ENCODE results near the gene SH3RF2. TPM values are rescaled to one million over a fixed set of nuclear protein-coding genes. Genes with fewer than 3 reads are reported as not detected.

Gene SH3RF2
- total RNA-seq, 4 donors from 2014 or later, result 67.9 to 172 (median 96.3) TPM

- H3K9me3 ChIP-seq, result no peaks in the 10 kb centered on the region
- H3K36me3 ChIP-seq, result no peaks in the 10 kb centered on the region
- in situ Hi-C loops (cut with MboI; ENCODE audit: low pct_ligation_motif_present in 1 of 4, low pct_unique_long_range_greater_than_20kb in 1 of 4, low sequenced_read_pairs in 3 of 4) (no loop called here), intact Hi-C loops (cut with DNase I; ENCODE audit: low total_unique reads) (no loop called here)
- peak overlapping the region in 3 of 4 donors; percentile 4 to 66 (median 10) for H3K27ac ChIP-seq
- DNase-seq, result no peak
- H3K27me3 ChIP-seq, result no peaks in the 10 kb centered on the region
- H3K4me3 ChIP-seq, result no peak overlapping the region
- peaks cover 0 to 54% (median 11%) of the 10 kb centered on the region in 4 donors for H3K4me1 ChIP-seq
- WGBS, 2 donors (ENCODE audit: low coverage in 1 of 2), result 86 to 89% methylated on average over 1 to 2 of the region's 2 CpGs
- TF ChIP-seq EP300 (IDR thresholded peaks at IDR 0.05; ENCODE audit: low read depth), result no peak
- no peak for TF ChIP-seq POLR2AphosphoS5 (IDR thresholded peaks at IDR 0.05)
- TF ChIP-seq POLR2A (IDR thresholded peaks at IDR 0.05), result no peak
- no peak for TF ChIP-seq CTCF (IDR thresholded peaks at IDR 0.05)
Measured at GRCh38 chr5:145945620-145946111, 9.3 kb downstream of the SH3RF2 start.

GRCh38 chr5:145946112-145946861, 9.9 kb downstream of the SH3RF2 start:
- DNase-seq, result no peak

DNA sequence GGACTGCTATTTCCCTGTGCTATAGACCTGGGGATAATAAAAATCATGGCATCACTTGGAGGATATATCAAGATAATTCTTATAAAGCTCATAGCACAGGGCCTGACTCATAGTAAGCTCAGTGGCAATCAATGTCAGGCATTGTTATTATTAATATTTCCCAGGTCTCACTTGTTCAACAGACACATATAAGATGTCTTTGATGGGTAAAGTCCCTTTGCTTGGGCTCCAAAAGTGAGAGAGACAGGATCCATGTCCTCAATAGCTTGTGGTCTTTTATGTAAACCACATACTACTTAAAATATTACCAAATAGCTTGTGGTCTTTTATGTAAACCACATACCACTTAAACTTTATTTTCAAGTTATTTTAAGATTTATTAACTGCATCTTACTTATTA, 11.2 kb downstream of the SH3RF2 start:
- TF ChIP-seq POLR2AphosphoS5 (IDR thresholded peaks at IDR 0.05) (no peak), POLR2A (IDR thresholded peaks at IDR 0.05) (no peak), CTCF (IDR thresholded peaks at IDR 0.05) (no peak), EP300 (IDR thresholded peaks at IDR 0.05; ENCODE audit: low read depth) (no peak)
- in situ Hi-C loops (cut with MboI; ENCODE audit: low pct_ligation_motif_present in 1 of 4, low pct_unique_long_range_greater_than_20kb in 1 of 4, low sequenced_read_pairs in 3 of 4) (no loop called here), intact Hi-C loops (cut with DNase I; ENCODE audit: low total_unique reads) (no loop called here)
- DNase-seq, result no peak
- Histone ChIP-seq H3K9me3 (no peaks in the 10 kb centered on the region), H3K4me3 (no peak overlapping the region), H3K36me3 (no peaks in the 10 kb centered on the region), H3K27ac (no peak overlapping the region), H3K27me3 (no peaks in the 10 kb centered on the region), H3K4me1 (peaks cover 0 to 45% (median 9%) of the 10 kb centered on the region in 4 donors)

More at GRCh38 chr5:145946112-145946861, 9.9 kb downstream of the SH3RF2 start:
- 71 to 79% methylated on average over 3 to 4 of the region's 4 CpGs for WGBS, 2 donors (ENCODE audit: low coverage in 1 of 2)
- Histone ChIP-seq H3K4me3 (no peak overlapping the region), H3K27ac (peak overlapping the region in 3 of 4 donors; percentile 4 to 66 (median 10)), H3K4me1 (peaks cover 0 to 51% (median 11%) of the 10 kb centered on the region in 4 donors), H3K36me3 (no peaks in the 10 kb centered on the region), H3K27me3 (no peaks in the 10 kb centered on the region), H3K9me3 (no peaks in the 10 kb centered on the region)
- in situ Hi-C loops (cut with MboI; ENCODE audit: low pct_ligation_motif_present in 1 of 4, low pct_unique_long_range_greater_than_20kb in 1 of 4, low sequenced_read_pairs in 3 of 4), result no loop called here
- TF ChIP-seq CTCF (IDR thresholded peaks at IDR 0.05), result no peak
- TF ChIP-seq POLR2AphosphoS5 (IDR thresholded peaks at IDR 0.05), result no peak
- TF ChIP-seq POLR2A (IDR thresholded peaks at IDR 0.05), result no peak
- no peak for TF ChIP-seq EP300 (IDR thresholded peaks at IDR 0.05; ENCODE audit: low read depth)
- intact Hi-C loops (cut with DNase I; ENCODE audit: low total_unique reads), result no loop called here

- H3K27me3 ChIP-seq, result no peaks in the 10 kb centered on the region
- no peak for DNase-seq
- WGBS, 2 donors (ENCODE audit: low coverage in 1 of 2), result 93% methylated on average over 3 of the region's 3 CpGs; no CpG with 5 or more reads in 1 of the 2 donors
- no peak overlapping the region for H3K4me3 ChIP-seq
- H3K4me1 ChIP-seq, result peaks cover 0 to 40% (median 7%) of the 10 kb centered on the region in 4 donors
- no peaks in the 10 kb centered on the region for H3K36me3 ChIP-seq
- in situ Hi-C loops (cut with MboI; ENCODE audit: low pct_ligation_motif_present in 1 of 4, low pct_unique_long_range_greater_than_20kb in 1 of 4, low sequenced_read_pairs in 3 of 4), result no loop called here
- no peaks in the 10 kb centered on the region for H3K9me3 ChIP-seq
- TF ChIP-seq CTCF (IDR thresholded peaks at IDR 0.05) (no peak), EP300 (IDR thresholded peaks at IDR 0.05; ENCODE audit: low read depth) (no peak), POLR2AphosphoS5 (IDR thresholded peaks at IDR 0.05) (no peak), POLR2A (IDR thresholded peaks at IDR 0.05) (no peak)
- no peak overlapping the region for H3K27ac ChIP-seq
- intact Hi-C loops (cut with DNase I; ENCODE audit: low total_unique reads), result no loop called here
Measured at GRCh38 chr5:145948047-145948446, 11.7 kb downstream of the SH3RF2 start.
